ENCODE results near the gene DGKI. TPM values are rescaled to one million over a fixed set of nuclear protein-coding genes. Genes with fewer than 3 reads are reported as not detected.

The DGKI gene
- total and polyA plus RNA-seq, 2 donors (not counting 1 experiment from before 2014, with no cell fraction given), result 0.74 to 2.1 TPM

DNA sequence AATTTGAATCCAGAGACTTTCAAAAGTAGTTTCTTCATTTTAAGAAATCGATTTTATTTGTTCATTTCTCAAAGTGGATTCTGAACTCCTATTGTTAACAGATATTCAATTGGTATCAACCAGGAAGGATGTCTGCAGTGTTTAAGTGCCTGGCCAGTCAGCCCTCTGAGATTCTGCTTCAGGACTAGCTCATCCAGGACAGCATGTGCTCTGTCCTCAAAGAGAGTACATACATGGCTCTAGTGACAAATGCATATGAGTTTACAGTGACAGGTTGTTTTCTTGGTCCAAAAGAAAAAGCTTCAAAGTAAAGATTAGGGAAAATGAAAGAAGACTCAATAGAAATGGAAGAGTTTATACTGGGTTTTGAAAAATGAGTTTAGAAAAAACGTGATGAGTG, 494.8 kb downstream of the DGKI start:
- Histone ChIP-seq H3K4me1 (ENCODE audit: control insufficient read depth, extremely low read depth, insufficient read depth, low read length) (no peaks in the 10 kb centered on the region), H2AFZ (ENCODE audit: low read length) (no peak overlapping the region), H3K36me3 (ENCODE audit: control insufficient read depth, insufficient read depth, low read length) (no peaks in the 10 kb centered on the region), H3K9ac (ENCODE audit: insufficient read depth, low read length) (no peak overlapping the region), H3K9me3 (ENCODE audit: control insufficient read depth, insufficient read depth, low read depth, low read length) (no peaks in the 10 kb centered on the region), H3K4me3 (replicated peaks in 1 of 4; ENCODE audit: control extremely low read depth in 1 of 4, insufficient read depth in 1 of 4, low read depth in 3 of 4, low read length in 4 of 4) (no peak overlapping the region), H4K20me1 (ENCODE audit: control insufficient read depth, extremely low read depth, insufficient read depth, low read length) (no peaks in the 10 kb centered on the region), H3K27ac (ENCODE audit: insufficient read depth, low read length) (no peak overlapping the region), H3K4me2 (ENCODE audit: extremely low read depth, insufficient read depth, low read length) (no peak overlapping the region), H3K27me3 (ENCODE audit: control insufficient read depth, insufficient read depth, low read length) (no peaks in the 10 kb centered on the region), H3K79me2 (ENCODE audit: control insufficient read depth, insufficient read depth, low read length) (no peaks in the 10 kb centered on the region)
- TF ChIP-seq, protein P1, sequence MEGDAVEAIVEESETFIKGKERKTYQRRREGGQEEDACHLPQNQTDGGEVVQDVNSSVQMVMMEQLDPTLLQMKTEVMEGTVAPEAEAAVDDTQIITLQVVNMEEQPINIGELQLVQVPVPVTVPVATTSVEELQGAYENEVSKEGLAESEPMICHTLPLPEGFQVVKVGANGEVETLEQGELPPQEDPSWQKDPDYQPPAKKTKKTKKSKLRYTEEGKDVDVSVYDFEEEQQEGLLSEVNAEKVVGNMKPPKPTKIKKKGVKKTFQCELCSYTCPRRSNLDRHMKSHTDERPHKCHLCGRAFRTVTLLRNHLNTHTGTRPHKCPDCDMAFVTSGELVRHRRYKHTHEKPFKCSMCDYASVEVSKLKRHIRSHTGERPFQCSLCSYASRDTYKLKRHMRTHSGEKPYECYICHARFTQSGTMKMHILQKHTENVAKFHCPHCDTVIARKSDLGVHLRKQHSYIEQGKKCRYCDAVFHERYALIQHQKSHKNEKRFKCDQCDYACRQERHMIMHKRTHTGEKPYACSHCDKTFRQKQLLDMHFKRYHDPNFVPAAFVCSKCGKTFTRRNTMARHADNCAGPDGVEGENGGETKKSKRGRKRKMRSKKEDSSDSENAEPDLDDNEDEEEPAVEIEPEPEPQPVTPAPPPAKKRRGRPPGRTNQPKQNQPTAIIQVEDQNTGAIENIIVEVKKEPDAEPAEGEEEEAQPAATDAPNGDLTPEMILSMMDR (conservative IDR thresholded peaks at IDR 0.05 in 1 of 2, IDR thresholded peaks at IDR 0.05 in 1 of 2; ENCODE audit: low read depth in 1 of 2, low read length in 2 of 2), result no peak
- no peak for TF ChIP-seq EZH2 (IDR thresholded peaks at IDR 0.05; ENCODE audit: low read length, missing control alignments)
- DNase-seq (ENCODE audit: low read depth in 2 of 2), result no peak

DNA sequence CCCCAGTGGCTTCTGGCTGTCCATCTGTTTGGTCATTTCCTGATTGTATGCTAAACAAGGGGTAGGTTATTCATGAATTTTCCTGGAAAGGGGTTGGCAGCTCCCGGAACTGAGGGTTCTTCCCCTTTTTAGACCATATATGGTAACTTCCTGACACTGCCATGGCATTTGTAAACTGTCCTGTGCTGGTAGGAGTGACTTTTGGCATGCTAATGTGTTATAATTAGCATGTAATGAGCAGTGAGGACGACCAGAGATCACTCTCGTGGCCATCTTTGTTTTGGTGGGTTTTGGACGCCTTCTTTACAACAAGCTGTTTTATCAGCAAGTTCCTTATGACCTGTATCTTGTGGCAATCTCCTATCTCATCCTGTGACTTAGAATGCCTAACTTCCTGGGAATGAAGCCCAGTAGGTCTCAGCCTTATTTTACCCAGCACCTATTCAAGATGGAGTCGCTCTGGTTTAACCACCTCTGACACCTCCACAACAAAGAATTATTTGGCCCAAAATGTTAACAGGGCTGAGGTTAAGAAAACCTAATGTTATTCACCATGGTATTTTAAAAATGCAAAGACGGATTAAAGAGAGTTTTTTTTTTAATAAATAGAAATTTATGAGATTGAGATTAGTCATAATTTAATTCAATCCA, 500.9 kb downstream of the DGKI start:
- Histone ChIP-seq H3K4me2 (ENCODE audit: extremely low read depth, insufficient read depth, low read length) (no peak overlapping the region), H3K9ac (ENCODE audit: insufficient read depth, low read length) (no peak overlapping the region), H2AFZ (ENCODE audit: low read length) (no peak overlapping the region), H3K36me3 (ENCODE audit: control insufficient read depth, insufficient read depth, low read length) (no peaks in the 10 kb centered on the region), H3K27ac (ENCODE audit: insufficient read depth, low read length) (no peak overlapping the region), H3K4me3 (replicated peaks in 1 of 4; ENCODE audit: control extremely low read depth in 1 of 4, insufficient read depth in 1 of 4, low read depth in 3 of 4, low read length in 4 of 4) (no peak overlapping the region), H3K4me1 (ENCODE audit: control insufficient read depth, extremely low read depth, insufficient read depth, low read length) (no peaks in the 10 kb centered on the region), H3K79me2 (ENCODE audit: control insufficient read depth, insufficient read depth, low read length) (no peaks in the 10 kb centered on the region), H3K27me3 (ENCODE audit: control insufficient read depth, insufficient read depth, low read length) (no peaks in the 10 kb centered on the region), H3K9me3 (ENCODE audit: control insufficient read depth, insufficient read depth, low read depth, low read length) (no peaks in the 10 kb centered on the region), H4K20me1 (ENCODE audit: control insufficient read depth, extremely low read depth, insufficient read depth, low read length) (no peaks in the 10 kb centered on the region)
- DNase-seq (ENCODE audit: low read depth in 2 of 2), result peak in 1 of 2 donors; percentile 8
- TF ChIP-seq, protein P1 (conservative IDR thresholded peaks at IDR 0.05 in 1 of 2, IDR thresholded peaks at IDR 0.05 in 1 of 2; ENCODE audit: low read depth in 1 of 2, low read length in 2 of 2), result no peak
- TF ChIP-seq EZH2 (IDR thresholded peaks at IDR 0.05; ENCODE audit: low read length, missing control alignments), result no peak

DNA sequence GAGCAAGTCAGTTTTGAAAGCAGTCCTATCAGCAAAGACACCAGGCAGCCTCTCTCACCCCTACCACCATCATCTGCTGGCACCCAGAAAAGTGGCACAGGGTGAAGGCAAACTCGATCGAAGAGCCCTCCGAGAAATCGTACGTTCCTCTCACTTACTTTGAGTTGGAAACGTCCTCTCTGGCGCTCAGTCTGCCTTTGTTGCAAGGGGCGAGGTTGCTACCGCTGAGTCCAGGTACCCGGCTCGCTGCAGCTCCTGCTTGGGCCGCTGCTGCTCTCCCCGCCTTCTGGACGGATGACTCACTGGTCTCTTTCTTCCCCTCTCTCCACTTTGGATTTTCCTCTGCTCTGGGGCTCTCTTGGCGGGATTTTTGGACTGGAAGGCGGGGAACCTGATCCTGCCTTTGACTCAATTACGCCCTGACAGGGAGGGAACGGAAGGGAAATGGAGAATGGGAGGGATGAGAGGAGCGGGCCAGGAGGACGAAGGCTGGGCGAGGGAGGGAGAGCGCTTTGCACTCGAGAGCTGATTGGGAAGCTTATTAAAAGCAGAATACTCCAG, 503.4 kb downstream of the DGKI start, which contains the start of gene PTN:
Gene PTN (minus strand): TSS at position 453 of the 561 bp plus-strand sequence. CDS start 88,760 bp downstream, outside the sequence.
- Histone ChIP-seq H3K27me3 (ENCODE audit: control insufficient read depth, insufficient read depth, low read length) (no peaks in the 10 kb centered on the region), H3K9me3 (ENCODE audit: control insufficient read depth, insufficient read depth, low read depth, low read length) (no peaks in the 10 kb centered on the region), H3K4me1 (ENCODE audit: control insufficient read depth, extremely low read depth, insufficient read depth, low read length) (no peaks in the 10 kb centered on the region), H3K27ac (ENCODE audit: insufficient read depth, low read length) (peak within 1 kb of the TSS; percentile 7), H2AFZ (ENCODE audit: low read length) (peak within 1 kb of the TSS; percentile 96), H3K36me3 (ENCODE audit: control insufficient read depth, insufficient read depth, low read length) (no peaks in the 10 kb centered on the region), H3K79me2 (ENCODE audit: control insufficient read depth, insufficient read depth, low read length) (no peaks in the 10 kb centered on the region), H3K4me2 (ENCODE audit: extremely low read depth, insufficient read depth, low read length) (peak within 1 kb of the TSS; percentile 97), H3K9ac (ENCODE audit: insufficient read depth, low read length) (no peak within 1 kb of the TSS), H3K4me3 (replicated peaks in 1 of 4; ENCODE audit: control extremely low read depth in 1 of 4, insufficient read depth in 1 of 4, low read depth in 3 of 4, low read length in 4 of 4) (peak within 1 kb of the TSS; percentile 64 to 77 (median 72)), H4K20me1 (ENCODE audit: control insufficient read depth, extremely low read depth, insufficient read depth, low read length) (no peaks in the 10 kb centered on the region)
- peak; percentile 65 to 83 for DNase-seq (ENCODE audit: low read depth in 2 of 2)
- TF ChIP-seq EZH2 (IDR thresholded peaks at IDR 0.05; ENCODE audit: low read length, missing control alignments), result no peak
